NK-92 (cell line): ENCODE data around the gene POLD4.
"Not testable (repeated sequence)": the region's sequence is repeated elsewhere in the genome, so short reads cannot be mapped to it uniquely, and the experiment has no call there.

Experiments
- DNase-seq: peaks from one replicate; lab custom pipeline; 2025; ENCODE audit not compliant: unreplicated experiment; lab: John Stamatoyannopoulos, UW

Gene POLD4

GRCh38 chr11:67354075-67355022 lies 1.0 kb upstream of the POLD4 start:
- no peak for DNase-seq

GRCh38 chr11:67352546-67353316 lies 615 bp downstream of the POLD4 start:
- no peak for DNase-seq

GRCh38 chr11:67351275-67352005 lies 1.9 kb downstream of the POLD4 start:
- no peak for DNase-seq

GRCh38 chr11:67349928-67350465 lies 3.3 kb downstream of the POLD4 start:
- DNase-seq = no peak

GRCh38 chr11:67349457-67349856 lies 3.9 kb downstream of the POLD4 start:
- DNase-seq = no peak

- DNase-seq = no peak
Observed at GRCh38 chr11:67349036-67349435, 4.3 kb downstream of the POLD4 start.

GRCh38 chr11:67347964-67348749 lies 5.2 kb downstream of the POLD4 start:
- no peak for DNase-seq

- no peak for DNase-seq
Observed at GRCh38 chr11:67345920-67346819, 7.2 kb downstream of the POLD4 start.

GRCh38 chr11:67345247-67345919 lies 8.0 kb downstream of the POLD4 start:
- no peak for DNase-seq

- no peak for DNase-seq
Observed at GRCh38 chr11:67344264-67344663, 9.1 kb downstream of the POLD4 start.

GRCh38 chr11:67337257-67337656 lies 16.1 kb downstream of the POLD4 start:
- DNase-seq = no peak

GRCh38 chr11:67332081-67332691 lies 21.2 kb downstream of the POLD4 start:
- DNase-seq = no peak

- DNase-seq = no peak
Observed at GRCh38 chr11:67323526-67323925, 29.8 kb downstream of the POLD4 start.

- DNase-seq = no peak
Observed at GRCh38 chr11:67322049-67322448, 31.3 kb downstream of the POLD4 start.

- DNase-seq = no peak
Observed at GRCh38 chr11:67321313-67321871, 32.0 kb downstream of the POLD4 start.

GRCh38 chr11:67320691-67321090 lies 32.7 kb downstream of the POLD4 start:
- no peak for DNase-seq

GRCh38 chr11:67320011-67320410 lies 33.3 kb downstream of the POLD4 start:
- no peak for DNase-seq

GRCh38 chr11:67318876-67319275 lies 34.5 kb downstream of the POLD4 start:
- DNase-seq = not testable (repeated sequence)
